Dedifferentiated amniotic fluid mesenchymal stem cell (primary cell): Measurements from ENCODE around the gene DUOXA1.
"Not testable (repeated sequence)": the region's sequence is repeated elsewhere in the genome, so short reads cannot be mapped to it uniquely, and the experiment has no call there.

Source experiments
- DNase-seq: peaks from one replicate; pipeline ENCODE4 v3.0.0-alpha.2; 2016; ENCODE audit errors: extremely low spot score

DUOXA1 gene

GRCh38 chr15:45091161-45091560 lies 38.5 kb downstream of the DUOXA1 start:
- no peak for DNase-seq

GRCh38 chr15:45089712-45090373 lies 39.8 kb downstream of the DUOXA1 start:
- DNase-seq = no peak

- no peak for DNase-seq
These were observed 40.6 kb downstream of the DUOXA1 start for GRCh38 chr15:45088801-45089711.

- no peak for DNase-seq
These were observed 42.2 kb downstream of the DUOXA1 start for GRCh38 chr15:45087513-45087912.

GRCh38 chr15:45084163-45084562 lies 45.5 kb downstream of the DUOXA1 start:
- no peak for DNase-seq

- DNase-seq = no peak
These were observed 46.5 kb downstream of the DUOXA1 start for GRCh38 chr15:45083223-45083622.

GRCh38 chr15:45082412-45082811 lies 47.3 kb downstream of the DUOXA1 start:
- not testable (repeated sequence) for DNase-seq

GRCh38 chr15:45080593-45080992 lies 49.1 kb downstream of the DUOXA1 start:
- DNase-seq = not testable (repeated sequence)

- DNase-seq = not testable (repeated sequence)
These were observed 49.9 kb downstream of the DUOXA1 start for GRCh38 chr15:45079628-45080246.

- DNase-seq = not testable (repeated sequence)
These were observed 50.5 kb downstream of the DUOXA1 start for GRCh38 chr15:45079201-45079600.

- DNase-seq = not testable (repeated sequence)
These were observed 52.3 kb downstream of the DUOXA1 start for GRCh38 chr15:45077391-45077790.

- DNase-seq = not testable (repeated sequence)
These were observed 54.0 kb downstream of the DUOXA1 start for GRCh38 chr15:45075440-45076320.

- not testable (repeated sequence) for DNase-seq
These were observed 56.1 kb downstream of the DUOXA1 start for GRCh38 chr15:45073602-45074001.

- DNase-seq = not testable (repeated sequence)
These were observed 59.7 kb downstream of the DUOXA1 start for GRCh38 chr15:45069942-45070360.
